ENCODE measurements around the gene PPTC7. TPM values are rescaled to one million over a fixed set of nuclear protein-coding genes. Genes with fewer than 3 reads are reported as not detected.

The PPTC7 gene
- total RNA-seq, 1 experiment from 2014 or later = 27.8 TPM

- intact Hi-C loops (cut with micrococcal nuclease; ENCODE audit: unreplicated experiment) = no loop called here
- peak overlapping the region; percentile 67 for H3K27ac Mint-ChIP-seq (ENCODE audit: unreplicated experiment)
- CTCF ChIA-PET = interaction anchor here (0.6 to 1.3 kb wide), 2 partner anchors 19 to 136 kb away, joined by 5 to 10 read pairs; no protein-coding TSS in a partner anchor
- no peak for DNase-seq
- H3K36me3 Mint-ChIP-seq (ENCODE audit: insufficient read depth, unreplicated experiment) = peaks cover 59% of the 10 kb centered on the region
- H3K9me3 Mint-ChIP-seq (ENCODE audit: low read depth, unreplicated experiment) = no peaks in the 10 kb centered on the region
- peaks cover 55% of the 10 kb centered on the region for H3K4me1 Mint-ChIP-seq (ENCODE audit: low read depth, unreplicated experiment)
- BruUV-seq (replicated peaks) = no TSS peak
- H3K27me3 Mint-ChIP-seq (ENCODE audit: unreplicated experiment) = no peaks in the 10 kb centered on the region
- no peak for TF ChIP-seq CTCF (IDR thresholded peaks at IDR 0.05; ENCODE audit: unreplicated experiment)
- H3K4me3 Mint-ChIP-seq (ENCODE audit: low read depth, unreplicated experiment) = peak overlapping the region; percentile 98
Measured at GRCh38 chr12:110581931-110582275, 1.2 kb downstream of the PPTC7 start.

- H3K36me3 Mint-ChIP-seq (ENCODE audit: insufficient read depth, unreplicated experiment) = peaks cover 65% of the 10 kb centered on the region
- no TSS peak for BruUV-seq (replicated peaks)
- TF ChIP-seq CTCF (IDR thresholded peaks at IDR 0.05; ENCODE audit: unreplicated experiment) = no peak
- no peak for DNase-seq
- H3K4me3 Mint-ChIP-seq (ENCODE audit: low read depth, unreplicated experiment) = peak overlapping the region; percentile 50
- CTCF ChIA-PET = interaction anchor here (0.6 to 1.0 kb wide), 3 partner anchors 14 to 131 kb away, joined by 3 to 5 read pairs (median 4); no protein-coding TSS in a partner anchor
- H3K4me1 Mint-ChIP-seq (ENCODE audit: low read depth, unreplicated experiment) = peaks cover 59% of the 10 kb centered on the region
- H3K27ac Mint-ChIP-seq (ENCODE audit: unreplicated experiment) = peak overlapping the region; percentile 94
- intact Hi-C loops (cut with micrococcal nuclease; ENCODE audit: unreplicated experiment) = no loop called here
- H3K9me3 Mint-ChIP-seq (ENCODE audit: low read depth, unreplicated experiment) = no peaks in the 10 kb centered on the region
- H3K27me3 Mint-ChIP-seq (ENCODE audit: unreplicated experiment) = no peaks in the 10 kb centered on the region
Measured at GRCh38 chr12:110579535-110580253, 3.4 kb downstream of the PPTC7 start.

- intact Hi-C loops (cut with micrococcal nuclease; ENCODE audit: unreplicated experiment) = loop anchor here (1.0 kb wide), 1 partner anchor 27 kb away; no protein-coding TSS in a partner anchor
- no peak for DNase-seq
- Mint-ChIP-seq H3K9me3 (ENCODE audit: low read depth, unreplicated experiment) (no peaks in the 10 kb centered on the region), H3K4me1 (ENCODE audit: low read depth, unreplicated experiment) (peaks cover 51% of the 10 kb centered on the region), H3K4me3 (ENCODE audit: low read depth, unreplicated experiment) (peak overlapping the region; percentile 50), H3K27ac (ENCODE audit: unreplicated experiment) (peak overlapping the region; percentile 94), H3K36me3 (ENCODE audit: insufficient read depth, unreplicated experiment) (peaks cover 65% of the 10 kb centered on the region), H3K27me3 (ENCODE audit: unreplicated experiment) (no peaks in the 10 kb centered on the region)
- TSS peak; percentile 76 for BruUV-seq (replicated peaks)
- TF ChIP-seq CTCF (IDR thresholded peaks at IDR 0.05; ENCODE audit: unreplicated experiment) = no peak
- CTCF ChIA-PET = interaction anchor here (0.6 to 1.0 kb wide), 4 partner anchors 13 to 331 kb away, joined by 3 to 5 read pairs (median 4); no protein-coding TSS in a partner anchor
Measured at GRCh38 chr12:110578694-110579534, 4.2 kb downstream of the PPTC7 start.

- H3K4me3 Mint-ChIP-seq (ENCODE audit: low read depth, unreplicated experiment) = peak overlapping the region; percentile 50
- peaks cover 60% of the 10 kb centered on the region for H3K36me3 Mint-ChIP-seq (ENCODE audit: insufficient read depth, unreplicated experiment)
Measured at GRCh38 chr12:110577864-110578693, 5.0 kb downstream of the PPTC7 start.

More at GRCh38 chr12:110577864-110578693, 5.0 kb downstream of the PPTC7 start:
- H3K27me3 Mint-ChIP-seq (ENCODE audit: unreplicated experiment) = no peaks in the 10 kb centered on the region
- BruUV-seq (replicated peaks) = no TSS peak
- peaks cover 44% of the 10 kb centered on the region for H3K4me1 Mint-ChIP-seq (ENCODE audit: low read depth, unreplicated experiment)
- H3K9me3 Mint-ChIP-seq (ENCODE audit: low read depth, unreplicated experiment) = no peaks in the 10 kb centered on the region
- peak overlapping the region; percentile 94 for H3K27ac Mint-ChIP-seq (ENCODE audit: unreplicated experiment)
- no peak for TF ChIP-seq CTCF (IDR thresholded peaks at IDR 0.05; ENCODE audit: unreplicated experiment)
- CTCF ChIA-PET = interaction anchor here (0.6 to 1.0 kb wide), 2 partner anchors 12 to 332 kb away, joined by 4 read pairs; no protein-coding TSS in a partner anchor
- peak; percentile 62 for DNase-seq
- intact Hi-C loops (cut with micrococcal nuclease; ENCODE audit: unreplicated experiment) = loop anchor here (1.0 kb wide), 1 partner anchor 26 kb away; no protein-coding TSS in a partner anchor
